HEK293 (cell line): ENCODE measurements around the gene TM4SF5.
A peak's percentile ranks its signal among the peaks of the same experiment; 100 is the strongest.

Experiments
- AEBP2 ChIP-seq: fragments of 450-650 bp; formaldehyde crosslinking; IDR thresholded peaks from 2 replicates; pipeline ENCODE4 v1.5.1; 2016; ENCODE audit warnings: missing biosample characterization, missing genetic modification characterization, borderline replicate concordance
- INSM2 ChIP-seq: fragments of 450-650 bp; formaldehyde crosslinking; IDR thresholded peaks from 2 replicates; pipeline ENCODE4 v1.5.1; 2016; ENCODE audit warnings: missing biosample characterization, missing genetic modification characterization
- KLF16 ChIP-seq: fragments of 450-650 bp; formaldehyde crosslinking; IDR thresholded peaks from 2 replicates; pipeline ENCODE4 v1.5.1; 2017; ENCODE audit warnings: missing biosample characterization, missing genetic modification characterization
- MYNN ChIP-seq: fragments of 450-650 bp; formaldehyde crosslinking; IDR thresholded peaks from 2 replicates; pipeline ENCODE4 v1.5.1; 2016; ENCODE audit warnings: missing biosample characterization, missing genetic modification characterization, borderline replicate concordance
- OSR2 ChIP-seq: fragments of 450-650 bp; formaldehyde crosslinking; IDR thresholded peaks from 2 replicates; pipeline ENCODE4 v1.5.1; 2016; ENCODE audit warnings: missing biosample characterization, missing genetic modification characterization
- PATZ1 ChIP-seq: fragments of 450-650 bp; formaldehyde crosslinking; IDR thresholded peaks from 2 replicates; pipeline ENCODE4 v1.5.1; 2016; ENCODE audit warnings: missing biosample characterization, missing genetic modification characterization
- PRDM10 ChIP-seq: fragments of 450-650 bp; formaldehyde crosslinking; IDR thresholded peaks from 2 replicates; pipeline ENCODE4 v1.5.1; 2016; ENCODE audit warnings: missing biosample characterization, missing genetic modification characterization
- ZBTB6 ChIP-seq: fragments of 450-650 bp; formaldehyde crosslinking; IDR thresholded peaks from 2 replicates; pipeline ENCODE4 v1.5.1; 2017; ENCODE audit warnings: missing biosample characterization, missing genetic modification characterization
- ZEB2 ChIP-seq: fragments of 450-650 bp; formaldehyde crosslinking; IDR thresholded peaks from 2 replicates; pipeline ENCODE4 v1.5.1; 2016; ENCODE audit warnings: missing biosample characterization, missing genetic modification characterization
- ZFP37 ChIP-seq: fragments of 450-650 bp; formaldehyde crosslinking; IDR thresholded peaks from 2 replicates; pipeline ENCODE4 v1.5.1; 2016; ENCODE audit warnings: missing biosample characterization, missing genetic modification characterization
- ZNF132 ChIP-seq: fragments of 450-650 bp; formaldehyde crosslinking; IDR thresholded peaks from 2 replicates; pipeline ENCODE4 v1.5.1; 2017; ENCODE audit warnings: missing biosample characterization, missing genetic modification characterization, borderline replicate concordance
- ZNF335 ChIP-seq: fragments of 450-650 bp; formaldehyde crosslinking; conservative IDR thresholded peaks from 2 replicates; pipeline ENCODE4 v1.5.1; 2016; ENCODE audit warnings: missing biosample characterization, missing genetic modification characterization
- ZNF341 ChIP-seq: fragments of 450-650 bp; formaldehyde crosslinking; IDR thresholded peaks from 2 replicates; pipeline ENCODE4; 2016; ENCODE audit warnings: low read depth, missing biosample characterization, missing genetic modification characterization
- ZNF391 ChIP-seq: fragments of 450-650 bp; formaldehyde crosslinking; IDR thresholded peaks from 2 replicates; pipeline ENCODE4 v1.5.1; 2016; ENCODE audit warnings: low read depth, missing biosample characterization, missing genetic modification characterization, borderline replicate concordance
- ZNF473 ChIP-seq: fragments of 450-650 bp; formaldehyde crosslinking; IDR thresholded peaks from 2 replicates; pipeline ENCODE4 v1.5.1; 2017; ENCODE audit warnings: missing biosample characterization, missing genetic modification characterization
- ZNF514 ChIP-seq: fragments of 450-650 bp; formaldehyde crosslinking; IDR thresholded peaks from 2 replicates; pipeline ENCODE4 v1.5.1; 2016; ENCODE audit warnings: missing biosample characterization, missing genetic modification characterization
- ZNF518A ChIP-seq: fragments of 450-650 bp; formaldehyde crosslinking; conservative IDR thresholded peaks from 2 replicates; pipeline ENCODE4 v1.5.1; 2016; ENCODE audit warnings: low read depth, missing biosample characterization, missing genetic modification characterization
- ZNF677 ChIP-seq: fragments of 450-650 bp; IDR thresholded peaks from 2 replicates; pipeline ENCODE4 v1.5.0; 2018; ENCODE audit warnings: missing biosample characterization, mild to moderate bottlenecking, missing genetic modification characterization, moderate library complexity
- ZNF747 ChIP-seq: fragments of 450-650 bp; formaldehyde crosslinking; IDR thresholded peaks from 2 replicates; pipeline ENCODE4 v1.5.1; 2016; ENCODE audit warnings: missing biosample characterization, missing genetic modification characterization
- ZNF777 ChIP-seq: fragments of 450-650 bp; formaldehyde crosslinking; IDR thresholded peaks from 2 replicates; pipeline ENCODE4 v1.5.1; 2017; ENCODE audit warnings: missing biosample characterization, missing genetic modification characterization, borderline replicate concordance
- ZNF843 ChIP-seq: fragments of 450-650 bp; formaldehyde crosslinking; IDR thresholded peaks from 2 replicates; pipeline ENCODE4 v1.5.1; 2016; ENCODE audit warnings: missing biosample characterization, missing genetic modification characterization
- ZSCAN16 ChIP-seq: fragments of 450-650 bp; formaldehyde crosslinking; IDR thresholded peaks from 2 replicates; pipeline ENCODE4 v1.5.1; 2016; ENCODE audit warnings: missing biosample characterization, missing genetic modification characterization
- ZSCAN5A ChIP-seq: fragments of 450-650 bp; formaldehyde crosslinking; IDR thresholded peaks from 2 replicates; pipeline ENCODE4 v1.5.1; 2016; ENCODE audit warnings: missing biosample characterization, missing genetic modification characterization

The TM4SF5 gene

GRCh38 chr17:4789701-4789950 lies 17.9 kb downstream of the TM4SF5 start (continued):
- TF ChIP-seq ZNF341 (tag by site-specific recombination) (peak; percentile 96), ZNF391 (tag by site-specific recombination) (no peak), ZNF132 (tag by site-specific recombination) (no peak), ZNF514 (no peak), PATZ1 (tag by site-specific recombination) (peak; percentile 58), INSM2 (tag by site-specific recombination) (no peak), OSR2 (no peak), ZNF777 (tag by site-specific recombination) (no peak), KLF16 (tag by site-specific recombination) (0 out of 2 replicates have a peak, but pooled peaks have one; percentile 43), ZSCAN16 (tag by site-specific recombination) (no peak), MYNN (tag by site-specific recombination) (no peak), ZNF473 (no peak), ZNF335 (tag by site-specific recombination) (no peak; the same call in 1 of the 2 replicates), ZEB2 (tag by site-specific recombination) (0 out of 2 replicates have a peak, but pooled peaks have one; percentile 24), ZNF843 (tag by site-specific recombination) (no peak), ZSCAN5A (no peak), ZNF518A (tag by site-specific recombination) (no peak), ZNF677 (no peak), PRDM10 (tag by site-specific recombination) (peak; percentile 61), ZFP37 (tag by site-specific recombination) (no peak), ZBTB6 (tag by site-specific recombination) (peak; percentile 93), AEBP2 (no peak), ZNF747 (tag by site-specific recombination) (no peak)
